ENCODE data around the gene ZNF232.
"Not testable (repeated sequence)": the region's sequence is repeated elsewhere in the genome, so short reads cannot be mapped to it uniquely, and the experiment has no call there.

- TF ChIP-seq CTCF, POLR2AphosphoS5 (IDR thresholded peaks at IDR 0.05): not testable (repeated sequence)
Observed at GRCh38 chr17:5137511-5138197, 26.0 kb upstream of the ZNF232 start.

All from breast epithelium (tissue), 3 donors.